GM23338 (cell line): Measurements from ENCODE around the gene SETX. TPM values are rescaled to one million over a fixed set of nuclear protein-coding genes. Genes with fewer than 3 reads are reported as not detected.

Source experiments
- ATAC-seq: fragments of 200-7000 bp; cut with Tn5 transposase; 3 replicates; pipeline ENCODE4 v1.9.1; 2020
- DNase-seq: peaks from one replicate; pipeline ENCODE4 v3.0.0-alpha.2; 2015; ENCODE audit warnings: low spot score
- H2AFZ ChIP-seq: fragments of 200-600 bp; sonication (generic); 2 replicates; pipeline ENCODE4 v1.8.0; 2016; ENCODE audit warnings: antibody characterized with exemption, mild to moderate bottlenecking, moderate library complexity
- H3F3A ChIP-seq: fragments of 200-600 bp; sonication (generic); replicated peaks from 2 replicates; pipeline ENCODE4 v1.8.0; 2017; ENCODE audit warnings: antibody characterized with exemption, mixed run types, low read depth
- H3K27ac ChIP-seq: fragments of 200-600 bp; sonication (generic); 2 replicates; pipeline ENCODE4 v1.6.1; 2016; ENCODE audit warnings: low read depth
- H3K27me3 ChIP-seq: fragments of 200-600 bp; sonication (generic); 2 replicates; pipeline ENCODE4 v1.8.0; 2016; ENCODE audit warnings: mild to moderate bottlenecking, mixed run types, moderate library complexity; ENCODE audit not compliant: insufficient read depth
- H3K36me3 ChIP-seq: fragments of 200-600 bp; sonication (generic); 2 replicates; pipeline ENCODE4 v1.8.0; 2016; ENCODE audit warnings: mild to moderate bottlenecking; ENCODE audit not compliant: insufficient read depth
- H3K4me1 ChIP-seq: fragments of 200-600 bp; sonication (generic); 2 replicates; pipeline ENCODE4 v1.8.0; 2016; ENCODE audit warnings: mild to moderate bottlenecking, moderate library complexity; ENCODE audit not compliant: insufficient read depth
- H3K4me2 ChIP-seq: fragments of 200-600 bp; sonication (generic); 2 replicates; pipeline ENCODE4 v1.7.1; 2017; ENCODE audit warnings: mixed run types
- H3K4me3 ChIP-seq: fragments of 200-600 bp; sonication (generic); 2 replicates; pipeline ENCODE4 v1.6.1; 2016; ENCODE audit warnings: mixed run types
- H3K79me2 ChIP-seq: fragments of 200-600 bp; sonication (generic); replicated peaks from 2 replicates; pipeline ENCODE4 v1.8.0; 2017; ENCODE audit warnings: mild to moderate bottlenecking; ENCODE audit not compliant: insufficient read depth
- H3K9me2 ChIP-seq: fragments of 200-600 bp; sonication (generic); 2 replicates; pipeline ENCODE4 v1.8.0; 2017; ENCODE audit not compliant: insufficient read depth
- H4K20me1 ChIP-seq: fragments of 200-600 bp; sonication (generic); replicated peaks from 2 replicates; pipeline ENCODE4 v1.8.0; 2017; ENCODE audit warnings: mild to moderate bottlenecking; ENCODE audit not compliant: insufficient read depth
- H3K27ac Mint-ChIP-seq: 2 replicates; pipeline ENCODE4 v1.8.0; 2020; ENCODE audit warnings: inconsistent platforms, mild to moderate bottlenecking, moderate library complexity, mixed read lengths
- H3K27me3 Mint-ChIP-seq: 3 replicates; pipeline ENCODE4 v1.8.0; 2022; ENCODE audit warnings: low read depth, mild to moderate bottlenecking, moderate library complexity, mixed read lengths, inconsistent platforms; ENCODE audit not compliant: insufficient read depth, poor library complexity
- H3K36me3 Mint-ChIP-seq: 3 replicates; pipeline ENCODE4 v1.8.0; 2021; ENCODE audit warnings: low read depth, mild to moderate bottlenecking, inconsistent platforms, moderate library complexity, mixed read lengths
- H3K4me1 Mint-ChIP-seq: 3 replicates; pipeline ENCODE4 v1.8.0; 2020; ENCODE audit warnings: mild to moderate bottlenecking, inconsistent platforms, mixed read lengths
- H3K4me3 Mint-ChIP-seq: 3 replicates; pipeline ENCODE4 v1.8.0; 2021; ENCODE audit warnings: moderate library complexity, mild to moderate bottlenecking, inconsistent platforms, mixed read lengths
- H3K9me3 Mint-ChIP-seq: 3 replicates; pipeline ENCODE4 v1.8.0; 2020; ENCODE audit warnings: moderate library complexity, mild to moderate bottlenecking, inconsistent platforms, mixed read lengths
- CREB1 ChIP-seq: fragments of 250-450 bp; sonication (Bioruptor Pico); IDR thresholded peaks from 2 replicates; pipeline ENCODE4 v1.5.0; 2020; ENCODE audit warnings: low read depth, mild to moderate bottlenecking, moderate library complexity
- CTCF ChIP-seq, 2 experiments: fragments of 200-600 bp in 1 of 2; sonication (generic) in 1 of 2; conservative IDR thresholded peaks; 2 replicates each; pipeline versions ENCODE4 v1.5.1 to v1.6.1; 2016 to 2017; ENCODE audit warnings: antibody characterized with exemption in 2 of 2, low read depth in 2 of 2, mild to moderate bottlenecking in 2 of 2, moderate library complexity in 1 of 2
- ETS1 ChIP-seq: IDR thresholded peaks from 2 replicates; pipeline ENCODE4 v1.6.1; 2016; ENCODE audit warnings: antibody characterized with exemption
- EZH2 ChIP-seq: fragments of 200-600 bp; sonication (generic); IDR thresholded peaks from one replicate; pipeline ENCODE4 v1.8.0; 2017; ENCODE audit warnings: antibody characterized with exemption, mild to moderate bottlenecking, low read depth; ENCODE audit not compliant: unreplicated experiment
- EZH2phosphoT487 ChIP-seq: fragments of 200-600 bp; sonication (generic); IDR thresholded peaks from one replicate; pipeline ENCODE4 v1.8.1; 2018; ENCODE audit warnings: antibody characterized with exemption; ENCODE audit not compliant: unreplicated experiment
- JUNB ChIP-seq: IDR thresholded peaks from one replicate; pipeline ENCODE4 v1.6.1; 2016; ENCODE audit warnings: antibody characterized with exemption; ENCODE audit not compliant: unreplicated experiment
- NANOG ChIP-seq: IDR thresholded peaks from 2 replicates; pipeline ENCODE4 v1.6.1; 2016; ENCODE audit warnings: antibody characterized with exemption, borderline replicate concordance
- POLR2AphosphoS5 ChIP-seq: IDR thresholded peaks from 2 replicates; pipeline ENCODE4 v1.6.1; 2016; ENCODE audit warnings: antibody characterized with exemption, low read depth
- REST ChIP-seq: IDR thresholded peaks from one replicate; pipeline ENCODE4 v1.6.1; 2018; ENCODE audit warnings: antibody characterized with exemption; ENCODE audit not compliant: unreplicated experiment
- STAT1 ChIP-seq: IDR thresholded peaks from one replicate; pipeline ENCODE4 v1.6.1; 2016; ENCODE audit warnings: antibody characterized with exemption; ENCODE audit not compliant: unreplicated experiment
- ZNF114 ChIP-seq: fragments of 250-450 bp; sonication (Bioruptor Pico); IDR thresholded peaks from 2 replicates; pipeline ENCODE4 v1.5.0; 2020; ENCODE audit warnings: mild to moderate bottlenecking, moderate library complexity
- ZNF331 ChIP-seq: fragments of 250-450 bp; sonication (Bioruptor Pico); IDR thresholded peaks from 2 replicates; pipeline ENCODE4 v1.5.0; 2020; ENCODE audit warnings: low read depth, mild to moderate bottlenecking, moderate library complexity
- ZNF462 ChIP-seq: fragments of 250-450 bp; sonication (Bioruptor Pico); IDR thresholded peaks from 2 replicates; pipeline ENCODE4 v1.5.0; 2020; ENCODE audit warnings: mild to moderate bottlenecking, moderate library complexity
- polyA plus RNA-seq: library from polyadenylated mRNA; unstranded; fragments of >200 nt; fragmentation: Nextera tagmentation; extraction: Ambion mirVana; gene quantifications from 2 replicates; pipeline ENCODE4 v1.2.1, GENCODE V29; 2016
- total RNA-seq: library from RNA; depleted of rRNA; stranded (reverse); fragments of >200 nt; shearing (Covaris generic); gene quantifications from 2 replicates; pipeline ENCODE4 v1.2.3, GENCODE V29; 2014

The SETX gene
- total and polyA plus RNA-seq, 2 experiments from 2014 or later = 17.5 to 49.9 TPM

GRCh38 chr9:132391449-132391848 is 36.7 kb upstream of the SETX start:
- Histone ChIP-seq H3F3A (no peaks in the 10 kb centered on the region), H3K4me3 (no peak overlapping the region), H3K27ac (no peak overlapping the region), H3K79me2 (peaks cover 8% of the 10 kb centered on the region; the same call in 1 of the 2 replicates), H3K27me3 (no peaks in the 10 kb centered on the region), H3K4me2 (no peak overlapping the region), H3K4me1 (no peaks in the 10 kb centered on the region), H4K20me1 (peaks cover 6% of the 10 kb centered on the region), H2AFZ (no peak overlapping the region), H3K9me2 (no peaks in the 10 kb centered on the region), H3K36me3 (peaks cover 74% of the 10 kb centered on the region)
- DNase-seq (no peak), ATAC-seq (no peak)
- H3K36me3 Mint-ChIP-seq = peaks cover 92% of the 10 kb centered on the region
- H3K4me3 Mint-ChIP-seq = no peak overlapping the region
- no peak overlapping the region for H3K27ac Mint-ChIP-seq
- no peak for TF ChIP-seq ZNF114 (CRISPR knock-in tag)
- no peak for TF ChIP-seq EZH2phosphoT487
- TF ChIP-seq CREB1 (CRISPR knock-in tag) = no peak
- TF ChIP-seq ZNF462 (CRISPR knock-in tag) = no peak
- TF ChIP-seq ZNF331 = no peak
- no peak for TF ChIP-seq EZH2
- no peak for TF ChIP-seq REST
- no peak for TF ChIP-seq ETS1
- no peak for TF ChIP-seq CTCF (conservative IDR thresholded peaks at IDR 0.05; ENCODE audit: low read depth in 2 of 2)
- TF ChIP-seq NANOG = no peak
- TF ChIP-seq STAT1 = no peak
- TF ChIP-seq POLR2AphosphoS5 = no peak
- no peak for TF ChIP-seq JUNB
- no peaks in the 10 kb centered on the region for H3K4me1 Mint-ChIP-seq
- no peaks in the 10 kb centered on the region for H3K9me3 Mint-ChIP-seq
- H3K27me3 Mint-ChIP-seq = peaks cover 2% of the 10 kb centered on the region
